HG03066 (cell line): ENCODE results near the gene PTPRT.
"Not testable (repeated sequence)": the region's sequence is repeated elsewhere in the genome, so short reads cannot be mapped to it uniquely, and the experiment has no call there.

Experiments
- ATAC-seq: cut with Tn5 transposase; IDR thresholded peaks from one replicate; pipeline ENCODE4 v1.9.1; 2021; ENCODE audit warnings: low read depth; ENCODE audit not compliant: unreplicated experiment

Gene PTPRT

DNA sequence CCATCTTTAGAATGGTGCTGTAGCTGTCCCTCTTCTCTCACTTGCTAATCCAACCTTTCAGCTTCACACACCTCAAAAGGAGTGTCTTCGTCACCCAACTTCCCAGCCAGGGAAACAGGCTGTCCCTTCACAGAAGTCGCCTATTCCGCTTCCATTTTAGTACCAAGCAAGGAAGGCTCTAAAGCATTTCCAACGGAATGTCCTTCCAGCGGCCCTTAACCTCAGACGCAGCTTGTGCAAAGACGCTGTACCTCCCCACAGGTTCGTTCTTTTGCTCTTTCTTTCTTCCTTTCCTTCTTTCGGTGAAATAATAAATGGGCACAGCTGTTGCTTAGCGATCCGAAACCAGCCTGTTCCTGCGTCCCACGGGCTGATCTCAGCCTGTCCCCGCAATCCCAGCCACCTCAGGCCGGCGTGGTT, 1.5 kb downstream of the PTPRT start:
- no peak for ATAC-seq

DNA sequence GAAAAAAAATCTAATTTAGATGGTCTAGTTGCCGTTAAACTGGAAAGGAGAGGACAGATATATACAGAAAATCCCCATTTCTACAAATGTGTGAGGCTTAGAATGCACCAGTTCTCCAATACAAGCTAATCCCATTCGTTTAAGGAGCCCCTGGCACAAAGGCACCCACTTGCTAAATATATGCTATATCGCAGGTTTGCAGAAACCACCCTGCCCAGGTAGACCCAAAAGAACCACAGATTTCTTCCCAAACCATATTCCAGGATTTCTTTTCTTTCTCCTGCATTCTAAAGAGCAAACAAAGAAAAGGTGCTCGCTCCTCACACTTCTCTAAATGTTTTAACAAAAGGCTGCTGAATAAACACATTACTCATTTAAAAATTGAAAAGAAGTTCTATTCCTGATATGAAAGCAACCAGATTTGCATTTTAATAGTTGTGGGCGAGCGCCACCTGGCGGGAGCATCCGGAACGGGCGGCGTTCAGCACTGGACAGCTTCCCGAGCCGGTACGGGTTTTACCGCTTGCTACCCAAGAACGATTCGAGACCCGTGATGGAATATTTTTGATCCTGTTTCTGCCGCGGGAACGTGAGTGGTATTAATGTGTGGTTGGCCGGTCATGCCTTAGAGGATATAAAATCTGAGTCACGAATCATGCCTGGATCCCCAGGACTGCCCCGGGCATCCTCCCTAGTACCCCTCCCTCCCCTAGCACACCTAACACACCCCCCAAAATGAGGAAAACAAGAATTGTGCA, 2.1 kb downstream of the PTPRT start:
- no peak for ATAC-seq

GRCh38 chr20:43186312-43186711, 3.4 kb downstream of the PTPRT start:
- no peak for ATAC-seq

DNA sequence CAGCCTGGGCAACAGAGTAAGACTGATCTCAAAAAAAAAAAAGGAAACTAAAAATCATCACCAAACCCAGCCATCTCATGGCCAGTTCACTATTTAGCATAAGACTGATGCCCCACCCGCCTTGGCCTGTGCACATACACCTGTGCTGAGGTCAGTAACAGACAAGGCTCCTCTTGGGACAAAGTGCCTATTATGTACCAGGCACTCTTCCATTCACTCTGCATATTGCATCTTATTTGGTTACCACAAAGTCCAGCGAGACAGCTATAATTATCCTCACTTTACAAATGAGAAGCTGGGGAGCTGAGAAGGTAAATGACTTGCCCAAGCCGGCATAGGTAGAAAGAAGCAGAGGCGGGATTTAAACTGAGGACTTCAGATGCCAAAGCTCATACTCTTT, 3.8 kb downstream of the PTPRT start:
- ATAC-seq, result no peak

DNA sequence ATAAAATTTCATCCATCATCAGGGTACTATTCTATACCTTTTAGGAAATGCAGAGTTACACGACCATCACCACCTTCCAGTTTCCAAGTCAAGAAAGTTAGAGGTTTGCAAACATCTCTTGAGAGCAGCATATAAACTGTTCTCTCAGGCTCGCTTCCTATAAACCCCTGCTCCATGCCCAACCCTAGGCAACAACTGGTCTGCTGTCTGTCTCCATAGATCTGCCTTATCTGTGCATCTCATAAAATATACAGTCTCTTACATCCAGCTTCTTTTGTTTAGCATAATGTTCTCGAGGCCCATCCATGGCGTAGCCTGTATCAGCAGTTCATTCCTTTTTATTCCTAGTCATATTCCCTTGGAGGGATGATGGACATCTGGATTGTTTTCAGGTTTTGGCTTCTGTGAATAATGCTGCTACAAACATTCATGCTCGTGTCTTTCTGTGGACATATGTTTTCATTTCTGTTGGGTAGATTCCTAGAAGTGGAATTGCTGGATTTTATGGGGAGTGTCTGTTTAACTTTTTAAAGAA, 6.1 kb downstream of the PTPRT start:
- no peak for ATAC-seq

DNA sequence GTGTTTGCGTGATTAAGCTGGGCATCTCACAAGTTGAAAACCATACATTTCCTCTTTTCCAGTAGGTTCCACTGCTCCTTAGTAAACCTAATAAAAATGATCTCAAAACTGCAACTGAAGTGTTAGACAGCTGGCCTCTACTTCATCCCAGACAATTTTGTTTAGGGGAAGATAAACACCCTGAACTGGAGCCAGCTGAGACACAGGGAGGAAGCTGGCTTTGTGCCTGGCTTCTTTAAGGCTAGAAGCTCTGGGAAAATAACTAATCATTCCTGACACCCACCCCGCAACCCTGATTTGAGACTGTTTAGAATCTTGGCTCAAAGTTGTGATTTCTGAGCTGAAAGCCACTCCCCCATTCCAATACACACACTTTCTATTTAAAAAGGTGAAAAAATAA, 11.6 kb downstream of the PTPRT start:
- no peak for ATAC-seq

- no peak for ATAC-seq
Observed at GRCh38 chr20:43176726-43177125, 13.0 kb downstream of the PTPRT start.

GRCh38 chr20:43171930-43172329, 17.8 kb downstream of the PTPRT start:
- no peak for ATAC-seq

DNA sequence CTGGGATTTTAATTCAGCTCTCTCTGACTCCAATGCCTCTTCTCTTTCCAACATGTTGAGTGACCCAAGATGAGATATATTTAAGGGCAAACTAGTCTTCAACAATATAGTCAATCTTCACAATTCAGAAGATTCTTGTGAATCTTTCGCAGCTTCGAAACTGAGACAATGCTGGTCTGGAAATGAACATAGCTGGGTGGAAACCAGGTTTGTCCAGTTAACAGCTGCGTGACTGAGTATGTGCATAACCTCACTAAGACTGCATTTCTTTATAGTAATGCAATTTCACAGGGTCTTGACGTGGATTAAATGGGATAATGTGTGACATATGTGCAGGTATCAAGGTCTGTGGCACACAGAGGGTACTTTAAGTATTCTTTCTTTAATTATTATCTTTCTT, 18.9 kb downstream of the PTPRT start:
- ATAC-seq, result no peak

- ATAC-seq, result no peak
Observed at GRCh38 chr20:43167615-43168014, 22.1 kb downstream of the PTPRT start.

- no peak for ATAC-seq
Observed at GRCh38 chr20:43167021-43167420, 22.7 kb downstream of the PTPRT start.

- ATAC-seq, result no peak
Observed at GRCh38 chr20:43165611-43166010, 24.1 kb downstream of the PTPRT start.

DNA sequence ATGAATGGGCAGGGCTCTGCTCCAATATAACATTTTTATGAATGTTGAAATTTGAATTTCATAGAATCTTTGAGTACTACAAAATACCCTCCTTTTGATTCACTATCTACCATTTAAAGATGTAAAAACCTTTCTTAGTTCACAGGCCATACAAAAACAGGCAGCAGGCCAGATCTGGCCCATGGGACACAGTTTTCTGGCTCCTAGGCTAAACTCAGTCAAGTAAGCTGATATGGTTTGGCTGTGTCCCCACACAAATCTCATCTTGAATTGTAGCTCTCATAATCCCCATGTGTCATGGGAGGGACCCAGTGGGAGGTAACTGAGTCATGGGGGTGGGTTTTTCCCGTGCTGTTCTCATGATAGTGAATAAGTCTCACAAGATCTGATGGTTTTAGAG, 25.0 kb downstream of the PTPRT start:
- not testable (repeated sequence) for ATAC-seq

- ATAC-seq, result no peak
Observed at GRCh38 chr20:43161716-43162115, 28.0 kb downstream of the PTPRT start.

DNA sequence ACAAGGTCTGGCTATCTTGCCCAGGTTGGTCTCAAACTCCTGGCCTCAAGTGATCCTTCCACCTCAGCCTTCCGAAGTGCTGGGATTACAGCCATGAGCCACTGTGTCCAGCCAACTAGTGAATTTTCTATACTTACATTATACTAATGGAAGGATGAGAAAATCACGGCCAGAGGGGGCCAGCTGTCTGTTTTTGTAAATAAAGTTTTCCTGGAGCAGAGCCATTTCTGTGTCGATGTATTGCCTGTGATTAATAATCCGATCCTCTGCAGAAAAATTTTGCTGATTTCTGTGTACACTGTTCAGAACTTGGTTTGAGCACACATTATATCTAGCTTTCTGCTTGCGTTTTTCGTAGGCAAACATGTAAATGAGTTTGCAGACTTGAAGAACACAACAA, 28.8 kb downstream of the PTPRT start:
- no peak for ATAC-seq

DNA sequence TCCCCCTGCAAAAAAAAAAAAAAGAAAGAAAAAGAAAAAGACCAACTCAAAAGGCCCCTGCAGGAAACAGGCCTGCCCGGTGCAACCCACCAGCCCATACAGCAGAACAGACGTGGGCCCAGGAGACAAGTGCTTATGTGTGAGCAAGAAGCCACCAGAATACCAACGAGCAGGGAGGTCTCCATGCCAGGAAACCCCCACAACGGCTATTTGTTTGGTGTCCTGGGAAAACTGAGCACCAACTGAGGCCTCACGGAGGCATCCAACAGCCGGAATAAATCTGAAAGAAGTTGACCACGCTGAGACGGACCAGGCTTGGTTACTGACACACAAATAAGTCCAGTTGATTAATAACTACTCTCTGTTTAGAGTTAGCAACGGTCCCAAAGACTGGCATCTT, 29.7 kb downstream of the PTPRT start:
- no peak for ATAC-seq

DNA sequence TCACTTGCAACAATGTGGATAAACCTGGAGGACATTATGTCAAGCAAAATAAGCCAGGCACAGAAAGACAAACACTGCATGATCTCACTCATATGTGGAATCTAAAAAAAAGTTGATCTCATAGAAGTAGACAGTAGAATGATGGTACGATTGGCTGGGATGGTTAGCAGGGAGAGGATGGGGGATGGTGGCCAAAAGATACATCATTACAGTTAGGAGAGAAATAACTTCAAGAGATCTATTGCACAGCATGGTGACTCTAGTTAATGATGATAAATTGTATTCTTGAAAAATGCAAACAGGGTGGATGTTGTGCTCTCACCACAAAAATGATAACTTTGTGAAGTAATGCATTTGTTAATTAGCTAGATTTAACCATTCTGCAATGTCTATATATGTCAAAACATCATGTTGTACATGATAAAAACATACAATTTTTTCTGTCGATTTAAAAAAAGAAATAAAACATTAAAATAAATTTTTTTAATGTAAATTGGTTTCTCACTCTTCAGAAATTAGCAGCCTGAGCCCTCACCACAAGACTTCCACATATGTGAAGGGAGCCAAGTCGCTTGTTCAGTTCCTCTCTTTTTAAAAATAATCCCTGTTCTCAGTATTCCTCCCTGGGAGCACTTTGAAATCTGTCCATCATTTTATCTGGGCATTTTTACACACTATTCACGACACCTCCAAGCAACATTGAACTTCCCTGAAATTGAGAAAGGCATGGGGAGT, 34.2 kb downstream of the PTPRT start:
- ATAC-seq, result no peak

- ATAC-seq, result no peak
Observed at GRCh38 chr20:43151901-43152300, 37.8 kb downstream of the PTPRT start.

DNA sequence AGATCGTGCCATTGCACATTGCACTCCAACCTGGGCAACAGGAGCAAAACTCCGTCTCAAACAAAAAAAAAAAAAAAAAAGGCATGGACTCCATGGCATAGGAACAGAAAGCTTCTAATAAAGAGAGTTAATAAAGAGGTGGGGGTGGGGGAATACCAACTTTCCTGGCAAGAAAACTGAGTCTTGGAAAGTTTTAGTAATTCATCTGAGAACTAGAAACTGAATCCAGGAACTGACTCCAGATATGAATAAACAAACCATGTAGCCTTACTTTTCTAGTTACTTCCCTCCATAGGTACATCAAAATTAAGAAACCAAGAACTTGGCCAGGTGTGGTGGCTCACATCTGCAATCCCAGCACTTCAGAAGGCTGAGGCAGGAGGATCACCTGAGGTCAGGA, 38.5 kb downstream of the PTPRT start:
- ATAC-seq, result no peak

DNA sequence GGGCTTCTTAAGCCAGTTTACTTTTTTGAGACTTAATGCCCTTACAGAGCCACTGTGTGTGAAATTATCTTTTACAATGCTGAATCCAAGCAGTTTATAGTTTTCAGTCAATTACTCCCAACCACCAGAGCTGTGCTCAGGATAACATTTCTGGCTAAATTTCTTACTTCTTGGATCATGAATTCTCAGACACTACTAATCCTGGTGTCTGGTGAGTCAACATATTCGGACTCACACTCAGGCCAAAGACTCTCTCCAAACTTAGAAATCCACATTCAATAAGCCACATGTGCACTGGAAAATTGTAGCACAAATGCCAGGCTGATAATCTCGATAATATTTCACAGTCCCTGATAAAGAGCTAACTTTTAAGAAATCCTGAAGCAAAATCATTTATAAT, 49.0 kb downstream of the PTPRT start:
- ATAC-seq, result no peak

GRCh38 chr20:43138061-43138770, 51.5 kb downstream of the PTPRT start:
- no peak for ATAC-seq
